GM12878 (cell line): ENCODE data around the gene POLR1H. TPM values are rescaled to one million over a fixed set of nuclear protein-coding genes. Genes with fewer than 3 reads are reported as not detected.

Experiments used
- ATAC-seq: fragments of 200-7000 bp; cut with Tn5 transposase; 3 replicates; pipeline ENCODE4 v1.9.1; 2020; ENCODE audit warnings: mild to moderate bottlenecking, moderate library complexity
- BruUV-seq: library from RNA; stranded (reverse); fragments of 400-500 nt; replicated peaks from 2 replicates; lab custom pipeline; 2021; lab: Mats Ljungman, UMichigan
- CTCF ChIA-PET: fragments of 300-600 bp; sonication (Branson Sonifier 250); formaldehyde crosslinking; extraction: SDS; loops from one replicate; lab custom pipeline; 2021; ENCODE audit warnings: inconsistent platforms; lab: Yijun Ruan, JAX
- POLR2A ChIA-PET: fragments of 350-600 bp; formaldehyde crosslinking; extraction: SDS; loops from one replicate; lab custom pipeline; 2021; ENCODE audit warnings: inconsistent platforms; lab: Charles Lee
- RAD21 ChIA-PET: fragments of 300-600 bp; sonication (Branson Sonifier 250); formaldehyde crosslinking; loops from one replicate; lab custom pipeline; 2023; ENCODE audit warnings: antibody characterized with exemption; ENCODE audit not compliant: unreplicated experiment; lab: Charles Lee
- SMC1A ChIA-PET: fragments of 300-600 bp; sonication (Branson Sonifier 250); formaldehyde crosslinking; loops from one replicate; lab custom pipeline; 2023; ENCODE audit not compliant: unreplicated experiment, uncharacterized antibody; lab: Charles Lee
- DNase-seq: peaks from one replicate; pipeline ENCODE4 v3.0.0-alpha.2; 2011; ENCODE audit warnings: low read depth, low spot score
- FAIRE-seq: peaks from 3 replicates; lab custom pipeline; 2011; peaks lifted over from hg19 to GRCh38; lab: Jason Lieb, UNC
- H2AFZ ChIP-seq: 2 replicates; pipeline ENCODE4 v1.6.0; 2011; ENCODE audit warnings: low read depth, low read length, control low read depth; ENCODE audit not compliant: control insufficient read depth
- H3K27ac ChIP-seq: 2 replicates; pipeline ENCODE4 v1.5.1; 2011; ENCODE audit warnings: control low read depth; ENCODE audit not compliant: control insufficient read depth, insufficient read depth
- H3K27me3 ChIP-seq, 2 experiments: replicated peaks in 1 of 2; 2 replicates each; pipeline versions ENCODE4 v1.6.0 to v1.6.1; 2011; ENCODE audit warnings: low read length in 1 of 2; ENCODE audit not compliant: control insufficient read depth in 2 of 2, insufficient read depth in 2 of 2
- H3K36me3 ChIP-seq, 2 experiments: 2 replicates each; pipeline ENCODE4 v1.5.1; 2011; ENCODE audit warnings: low read length in 1 of 2; ENCODE audit not compliant: control insufficient read depth in 2 of 2, insufficient read depth in 2 of 2
- H3K4me1 ChIP-seq: 2 replicates; pipeline ENCODE4 v1.6.1; 2011; ENCODE audit warnings: mild to moderate bottlenecking, low read length, moderate library complexity, mixed read lengths; ENCODE audit not compliant: control insufficient read depth, insufficient read depth
- H3K4me2 ChIP-seq: 2 replicates; pipeline ENCODE4 v1.6.0; 2011; ENCODE audit warnings: control low read depth; ENCODE audit not compliant: control insufficient read depth, insufficient read depth
- H3K4me3 ChIP-seq: fragments of 200-600 bp; sonication (generic); 2 replicates; pipeline ENCODE4 v1.5.1; 2016
- H3K79me2 ChIP-seq: 2 replicates; pipeline ENCODE4 v1.6.0; 2011; ENCODE audit warnings: low read length; ENCODE audit not compliant: control insufficient read depth, insufficient read depth
- H3K9ac ChIP-seq: 2 replicates; pipeline ENCODE4 v1.8.0; 2011; ENCODE audit warnings: low read length, control low read depth, mixed read lengths; ENCODE audit not compliant: control insufficient read depth, insufficient read depth
- H3K9me3 ChIP-seq: replicated peaks from 3 replicates; pipeline ENCODE4 v1.5.1; 2011; ENCODE audit warnings: mild to moderate bottlenecking, low read length; ENCODE audit not compliant: control insufficient read depth, insufficient read depth
- H4K20me1 ChIP-seq: 2 replicates; pipeline ENCODE4 v1.6.0; 2011; ENCODE audit not compliant: control insufficient read depth, insufficient read depth
- ASH2L ChIP-seq: fragments of 300-600, 200-600 bp; sonication (generic); IDR thresholded peaks from 2 replicates; pipeline ENCODE4 v1.6.1; 2017; ENCODE audit warnings: low read depth, mild to moderate bottlenecking, borderline replicate concordance
- BRCA1 ChIP-seq: IDR thresholded peaks from 2 replicates; pipeline ENCODE4 v1.6.1; 2011; ENCODE audit warnings: low read depth, low read length, improper control_type of control experiment
- CBX3 ChIP-seq: fragments of 200-600 bp; sonication (generic); IDR thresholded peaks from 2 replicates; pipeline ENCODE4 v1.6.1; 2016; ENCODE audit warnings: low read depth, borderline replicate concordance
- HDGF ChIP-seq: fragments of 450-650 bp; IDR thresholded peaks from 2 replicates; pipeline ENCODE4 v1.6.1; 2016; ENCODE audit warnings: antibody characterized with exemption
- MXI1 ChIP-seq: fragments of 150-350 bp; IDR thresholded peaks from 2 replicates; pipeline ENCODE4 v1.6.1; 2011; ENCODE audit warnings: low read depth, mild to moderate bottlenecking, inconsistent platforms, low read length, improper control_type of control experiment
- NFIC ChIP-seq: IDR thresholded peaks from 2 replicates; pipeline ENCODE4 v1.6.1; 2012; ENCODE audit warnings: low read depth, mild to moderate bottlenecking, inconsistent platforms, low read length, moderate library complexity
- NFXL1 ChIP-seq: fragments of 450-650 bp; IDR thresholded peaks from 2 replicates; pipeline ENCODE4 v1.6.1; 2017; ENCODE audit warnings: antibody characterized with exemption, mild to moderate bottlenecking, borderline replicate concordance
- RELA ChIP-seq: fragments of 450-650 bp; IDR thresholded peaks from 2 replicates; pipeline ENCODE4 v1.8.0; 2014; ENCODE audit warnings: borderline replicate concordance; ENCODE audit not compliant: partially characterized antibody
- SIX5 ChIP-seq: IDR thresholded peaks from 2 replicates; pipeline ENCODE4 v1.6.1; 2011; ENCODE audit warnings: mild to moderate bottlenecking, low read depth, low read length, moderate library complexity; ENCODE audit not compliant: severe bottlenecking
- SMC3 ChIP-seq: IDR thresholded peaks from 2 replicates; pipeline ENCODE4 v1.6.1; 2011; ENCODE audit warnings: low read length, improper control_type of control experiment, borderline replicate concordance
- SPI1 ChIP-seq: IDR thresholded peaks from 2 replicates; pipeline ENCODE4 v1.6.1; 2011; ENCODE audit warnings: low read depth, mild to moderate bottlenecking, low read length, moderate library complexity, borderline replicate concordance; ENCODE audit not compliant: insufficient read depth
- TCF3 ChIP-seq: IDR thresholded peaks from 2 replicates; pipeline ENCODE4 v1.6.1; 2012; ENCODE audit warnings: low read depth, mild to moderate bottlenecking, low read length, borderline replicate concordance; ENCODE audit not compliant: insufficient read depth
- ZNF24 ChIP-seq: fragments of 450-650 bp; IDR thresholded peaks from 2 replicates; pipeline ENCODE4 v1.6.1; 2017; ENCODE audit warnings: antibody characterized with exemption, mild to moderate bottlenecking
- ZNF384 ChIP-seq: IDR thresholded peaks from 2 replicates; pipeline ENCODE4 v1.6.1; 2012; ENCODE audit warnings: low read depth, mild to moderate bottlenecking, low read length, improper control_type of control experiment, borderline replicate concordance
- WGBS: methylation state at CpG from one replicate; pipeline ENCODE4 v1.1.6; 2016; ENCODE audit warnings: low lambda C conversion rate; ENCODE audit not compliant: insufficient replicate concordance, insufficient coverage; ENCODE audit errors: missing lambda C conversion rate; 5-methylcytosine and 5-hydroxymethylcytosine counted together
- in situ Hi-C: fragments of 300-500 bp; cut with MboI; formaldehyde crosslinking; loops from 9 replicates; pipeline ENCODE4 v1.14.3; 2018; ENCODE audit warnings: mixed read lengths
- intact Hi-C: fragments of 100-400 bp; cut with micrococcal nuclease; formaldehyde crosslinking; loops from one replicate; pipeline ENCODE4 v1.14.2; 2022; ENCODE audit not compliant: unreplicated experiment
- polyA plus RNA-seq, 11 experiments: library from polyadenylated mRNA; depleted of rRNA in 4 of 11; unstranded in 6 of 11; stranded (reverse) in 5 of 11; fragments of >200 nt; fragmentation: Nextera tagmentation in 4 of 11; fragmentation: Illumina TruSeq in 1 of 11; extraction: Ambion mirVana in 4 of 11; extraction: Trizol in 1 of 11; gene quantifications; 1 replicate in 1 of 11; 2 replicates in 10 of 11; pipeline versions ENCODE4 v1.2.1 to v1.2.3, GENCODE V29; 2011 to 2016; ENCODE audit warnings: inconsistent platforms in 2 of 11, missing spikeins in 2 of 11, low read depth in 1 of 11
- total RNA-seq, 4 experiments: library from RNA; depleted of rRNA in 3 of 4; stranded (reverse); fragments of >200 nt in 3 of 4; fragmentation: Illumina TruSeq in 1 of 4; extraction: Trizol in 1 of 4; gene quantifications; 2 replicates each; pipeline versions ENCODE4 v1.2.1 to v1.2.3, GENCODE V29; 2013 to 2021
- TF ChIP-seq, protein P1 (sequence below): IDR thresholded peaks from 2 replicates; pipeline ENCODE4 v1.6.1; 2011; ENCODE audit warnings: borderline replicate concordance, low read depth, mild to moderate bottlenecking, moderate library complexity, low read length; ENCODE audit not compliant: insufficient read depth, poor library complexity, severe bottlenecking
- TF ChIP-seq, protein P2 (sequence below), 3 experiments: IDR thresholded peaks in 2 of 3; conservative IDR thresholded peaks in 1 of 3; 2 replicates each; pipeline ENCODE4 v1.5.1; 2011; ENCODE audit warnings: low read depth in 3 of 3, low read length in 3 of 3, mild to moderate bottlenecking in 3 of 3, control low read depth in 2 of 3, moderate library complexity in 2 of 3, inconsistent platforms in 1 of 3, mixed read lengths in 1 of 3; ENCODE audit not compliant: control insufficient read depth in 2 of 3, insufficient read depth in 1 of 3; ENCODE audit errors: extremely low read depth in 1 of 3

POLR1H gene
- total and polyA plus RNA-seq, 10 of the 15 experiments (the other 5 are each of a cell fraction or from before 2014, with no cell fraction given): 50.6 to 160 (median 77.7) TPM

DNA sequence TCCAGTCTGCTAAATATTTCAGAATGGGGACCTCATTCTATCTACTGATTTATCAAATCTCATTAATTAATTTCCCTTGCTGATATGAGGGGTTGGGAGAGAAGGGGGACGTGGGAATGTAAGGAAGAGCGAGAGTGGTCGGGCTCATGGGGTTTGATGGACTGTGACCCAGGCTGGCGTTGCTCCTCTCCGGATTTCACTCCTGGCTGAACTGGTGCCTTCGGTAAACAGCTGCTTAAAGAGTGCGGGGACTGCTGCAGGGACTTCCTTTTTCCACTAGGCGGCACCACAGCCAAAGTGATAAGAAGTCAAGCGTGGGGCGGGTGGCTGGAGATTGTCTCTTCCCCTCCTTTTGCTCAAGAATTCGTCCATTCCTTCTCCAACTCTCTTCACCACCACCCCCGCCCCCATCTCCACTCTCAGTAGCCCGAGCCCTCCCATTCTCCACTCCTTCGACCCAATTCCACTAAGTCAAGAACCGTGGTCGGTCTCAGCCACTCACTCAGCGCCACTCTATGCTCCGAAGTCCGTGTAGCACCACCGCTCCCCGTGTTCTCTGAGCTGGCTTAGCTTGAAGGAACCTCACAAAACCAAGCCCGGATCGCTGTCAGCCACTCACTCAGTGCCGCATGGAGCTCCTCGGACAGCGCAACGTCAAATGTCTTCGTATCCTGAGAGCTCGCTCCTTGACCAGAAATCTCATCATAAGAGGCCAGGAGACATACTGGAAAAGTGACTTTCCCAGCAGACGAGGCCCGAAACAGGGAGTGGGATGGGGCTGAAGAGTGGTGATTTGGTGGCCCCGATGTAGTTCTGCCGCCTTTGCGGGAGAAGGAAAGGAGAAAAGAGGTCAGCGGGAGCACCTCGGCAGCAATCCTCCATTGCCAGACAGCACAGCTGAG lies 42.2 kb downstream of the POLR1H start:
- H3K4me3 ChIP-seq: peak overlapping the region; percentile 53; the same call in 1 of the 2 replicates
- no peaks in the 10 kb centered on the region for H3K79me2 ChIP-seq
- no peaks in the 10 kb centered on the region for H4K20me1 ChIP-seq
- FAIRE-seq (peak; percentile 95), DNase-seq (peak; percentile 24), ATAC-seq (peak; percentile 88)
- in situ Hi-C loops (no loop called here), intact Hi-C loops (loop anchor here (1.0 kb wide), 2 partner anchors 28 to 67 kb away; no protein-coding TSS in a partner anchor)
- WGBS: 9% methylated on average over 36 of the region's 36 CpGs
- peak overlapping the region; percentile 34; the same call in 1 of the 2 replicates for H3K9ac ChIP-seq
- ChIA-PET POLR2A (interaction anchor here (1.5 to 5.0 kb wide), 4 partner anchors 9 to 28 kb away, joined by 6 to 54 read pairs (median 24); partner anchors contain the start of gene TRIM31), CTCF (interaction anchor here (0.6 to 6.6 kb wide), 41 partner anchors 10 to 449 kb away, joined by 3 to 561 read pairs (median 4); partner anchors contain the start of genes POLR1H, PPP1R11, TRIM10 and TRIM31), RAD21 (interaction anchor here (0.6 to 9.0 kb wide), 27 partner anchors 9 to 294 kb away, joined by 3 to 333 read pairs (median 5); partner anchors contain the start of genes POLR1H, PPP1R11, TRIM26 and TRIM31), SMC1A (interaction anchor here (0.8 to 16.6 kb wide), 25 partner anchors 9 to 455 kb away, joined by 3 to 647 read pairs (median 4); partner anchors contain the start of genes POLR1H, TRIM26, TRIM31 and TRIM40)
- no peaks in the 10 kb centered on the region for H3K36me3 ChIP-seq
- no TSS peak for BruUV-seq
- H3K27ac ChIP-seq: no peak overlapping the region
- peak overlapping the region; percentile 86 for H2AFZ ChIP-seq
- peaks cover 19% of the 10 kb centered on the region for H3K4me1 ChIP-seq
- peak overlapping the region; percentile 94 for H3K4me2 ChIP-seq
- peaks cover 12 to 27% of the 10 kb centered on the region in 2 experiments for H3K27me3 ChIP-seq
- no peaks in the 10 kb centered on the region for H3K9me3 ChIP-seq
- TF ChIP-seq ZNF24 (peak; percentile 57; the same call in 1 of the 2 replicates), SPI1 (peak; percentile 60), ZNF384 (no peak), NFXL1 (peak; percentile 58), SMC3 (peak; percentile 83), CBX3 (no peak), SIX5 (peak; percentile 9), BRCA1 (no peak), NFIC (no peak), HDGF (peak; percentile 23; the same call in 1 of the 2 replicates), ASH2L (no peak), RELA (peak; percentile 29), MXI1 (peak; percentile 29; the same call in 1 of the 2 replicates), TCF3 (peak; percentile 39; the same call in 1 of the 2 replicates)
- TF ChIP-seq, protein P1, sequence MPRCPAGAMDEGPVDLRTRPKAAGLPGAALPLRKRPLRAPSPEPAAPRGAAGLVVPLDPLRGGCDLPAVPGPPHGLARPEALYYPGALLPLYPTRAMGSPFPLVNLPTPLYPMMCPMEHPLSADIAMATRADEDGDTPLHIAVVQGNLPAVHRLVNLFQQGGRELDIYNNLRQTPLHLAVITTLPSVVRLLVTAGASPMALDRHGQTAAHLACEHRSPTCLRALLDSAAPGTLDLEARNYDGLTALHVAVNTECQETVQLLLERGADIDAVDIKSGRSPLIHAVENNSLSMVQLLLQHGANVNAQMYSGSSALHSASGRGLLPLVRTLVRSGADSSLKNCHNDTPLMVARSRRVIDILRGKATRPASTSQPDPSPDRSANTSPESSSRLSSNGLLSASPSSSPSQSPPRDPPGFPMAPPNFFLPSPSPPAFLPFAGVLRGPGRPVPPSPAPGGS: no peak
- TF ChIP-seq, protein P2, sequence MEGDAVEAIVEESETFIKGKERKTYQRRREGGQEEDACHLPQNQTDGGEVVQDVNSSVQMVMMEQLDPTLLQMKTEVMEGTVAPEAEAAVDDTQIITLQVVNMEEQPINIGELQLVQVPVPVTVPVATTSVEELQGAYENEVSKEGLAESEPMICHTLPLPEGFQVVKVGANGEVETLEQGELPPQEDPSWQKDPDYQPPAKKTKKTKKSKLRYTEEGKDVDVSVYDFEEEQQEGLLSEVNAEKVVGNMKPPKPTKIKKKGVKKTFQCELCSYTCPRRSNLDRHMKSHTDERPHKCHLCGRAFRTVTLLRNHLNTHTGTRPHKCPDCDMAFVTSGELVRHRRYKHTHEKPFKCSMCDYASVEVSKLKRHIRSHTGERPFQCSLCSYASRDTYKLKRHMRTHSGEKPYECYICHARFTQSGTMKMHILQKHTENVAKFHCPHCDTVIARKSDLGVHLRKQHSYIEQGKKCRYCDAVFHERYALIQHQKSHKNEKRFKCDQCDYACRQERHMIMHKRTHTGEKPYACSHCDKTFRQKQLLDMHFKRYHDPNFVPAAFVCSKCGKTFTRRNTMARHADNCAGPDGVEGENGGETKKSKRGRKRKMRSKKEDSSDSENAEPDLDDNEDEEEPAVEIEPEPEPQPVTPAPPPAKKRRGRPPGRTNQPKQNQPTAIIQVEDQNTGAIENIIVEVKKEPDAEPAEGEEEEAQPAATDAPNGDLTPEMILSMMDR (IDR thresholded peaks at IDR 0.05 in 2 of 3, conservative IDR thresholded peaks at IDR 0.05 in 1 of 3; ENCODE audit: control insufficient read depth in 2 of 3, extremely low read depth in 1 of 3, insufficient read depth in 1 of 3, low read depth in 3 of 3, low read length in 3 of 3): peak; percentile 95 to 97 (median 96)
